HG03558 (cell line): ENCODE data around the gene GNG7.
A peak's percentile ranks its signal among the peaks of the same experiment; 100 is the strongest.
"Not testable (repeated sequence)": the region's sequence is repeated elsewhere in the genome, so short reads cannot be mapped to it uniquely, and the experiment has no call there.

Experiments used
- ATAC-seq: cut with Tn5 transposase; IDR thresholded peaks from one replicate; pipeline ENCODE4 v1.9.1; 2021; ENCODE audit warnings: moderate number of reproducible peaks; ENCODE audit not compliant: unreplicated experiment; ENCODE audit errors: extremely low read depth

Gene GNG7

DNA sequence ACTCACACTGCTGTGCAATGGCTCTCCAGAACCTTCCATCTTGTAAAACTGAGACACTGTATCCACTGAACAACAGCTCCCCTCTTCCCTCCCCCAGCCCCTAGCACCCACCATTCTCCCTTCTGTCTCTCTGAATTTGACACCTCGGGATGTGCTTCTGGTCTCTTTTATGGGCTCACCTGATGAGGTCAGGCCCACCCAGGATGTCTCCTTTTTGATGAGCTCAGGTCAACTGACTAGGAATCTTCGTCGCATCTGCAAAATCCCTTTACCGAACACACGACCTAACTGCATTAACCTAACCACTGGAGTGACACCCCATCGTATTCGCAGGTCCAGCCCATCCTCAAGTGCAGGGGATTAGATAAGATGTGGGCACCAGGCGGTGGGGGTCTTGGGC, 73.9 kb downstream of the GNG7 start:
- no peak for ATAC-seq

DNA sequence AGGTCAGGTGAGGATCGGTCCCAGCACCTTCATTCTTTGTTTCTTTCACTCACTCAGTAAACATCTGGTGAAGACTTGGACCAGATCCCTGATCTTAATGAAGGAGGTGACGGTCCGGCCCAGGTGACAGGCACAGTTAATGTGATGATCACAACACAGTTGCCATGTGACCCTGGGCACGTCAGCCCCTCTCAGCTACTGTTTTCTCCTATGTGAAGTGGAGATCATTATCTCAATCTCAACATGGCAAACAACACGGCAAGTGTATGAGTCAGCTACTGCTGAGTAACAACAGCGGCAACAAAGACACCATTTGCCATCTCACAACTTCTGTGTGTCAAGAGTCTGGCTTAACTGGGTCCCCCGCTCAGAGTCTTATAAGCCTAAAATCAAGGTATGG, 74.6 kb downstream of the GNG7 start:
- no peak for ATAC-seq

DNA sequence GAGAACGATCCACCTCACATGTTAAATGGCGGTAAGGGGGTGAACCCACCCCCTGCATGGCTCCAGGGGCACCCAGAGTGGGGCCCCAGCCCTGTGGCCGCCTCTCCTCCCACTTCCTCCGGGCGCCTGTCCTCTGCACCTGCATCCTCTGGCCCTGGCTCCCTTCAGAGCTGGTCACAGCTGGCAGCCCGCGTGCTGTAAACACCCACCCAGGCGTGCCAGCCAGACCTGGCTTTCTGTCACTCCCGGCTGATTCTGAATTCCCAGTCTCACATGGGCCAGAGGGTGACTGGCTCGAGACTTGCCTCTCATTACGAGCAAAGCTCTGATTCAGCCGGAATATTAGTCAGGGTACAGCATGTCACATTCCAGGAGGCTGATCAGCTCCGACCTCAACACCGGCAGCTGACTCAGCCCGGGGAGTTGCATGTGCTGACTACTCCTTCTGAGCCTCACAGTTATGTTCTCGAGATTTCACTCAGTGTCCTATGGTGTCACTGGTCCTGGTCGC, 75.1 kb downstream of the GNG7 start:
- ATAC-seq: no peak

DNA sequence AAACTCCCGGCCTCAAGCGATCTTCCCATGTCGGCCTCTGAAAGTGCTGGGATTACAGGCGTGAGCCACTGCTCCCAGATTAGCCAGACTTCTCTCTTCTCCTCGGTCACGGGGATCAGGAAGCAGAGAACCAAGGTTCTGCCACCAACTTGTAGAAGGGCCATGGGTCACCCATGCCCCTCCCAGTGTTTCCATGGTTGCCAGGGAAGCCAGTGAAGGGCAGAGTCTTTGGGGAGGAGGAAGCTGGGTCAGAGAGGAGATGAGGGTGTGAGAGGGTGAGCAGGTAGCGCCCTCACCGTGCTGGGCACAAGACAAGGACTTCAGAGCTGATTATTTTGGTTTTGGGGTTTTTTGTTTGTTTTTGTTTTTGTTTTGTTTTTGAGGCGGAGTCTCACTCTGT, 77.1 kb downstream of the GNG7 start:
- no peak for ATAC-seq

DNA sequence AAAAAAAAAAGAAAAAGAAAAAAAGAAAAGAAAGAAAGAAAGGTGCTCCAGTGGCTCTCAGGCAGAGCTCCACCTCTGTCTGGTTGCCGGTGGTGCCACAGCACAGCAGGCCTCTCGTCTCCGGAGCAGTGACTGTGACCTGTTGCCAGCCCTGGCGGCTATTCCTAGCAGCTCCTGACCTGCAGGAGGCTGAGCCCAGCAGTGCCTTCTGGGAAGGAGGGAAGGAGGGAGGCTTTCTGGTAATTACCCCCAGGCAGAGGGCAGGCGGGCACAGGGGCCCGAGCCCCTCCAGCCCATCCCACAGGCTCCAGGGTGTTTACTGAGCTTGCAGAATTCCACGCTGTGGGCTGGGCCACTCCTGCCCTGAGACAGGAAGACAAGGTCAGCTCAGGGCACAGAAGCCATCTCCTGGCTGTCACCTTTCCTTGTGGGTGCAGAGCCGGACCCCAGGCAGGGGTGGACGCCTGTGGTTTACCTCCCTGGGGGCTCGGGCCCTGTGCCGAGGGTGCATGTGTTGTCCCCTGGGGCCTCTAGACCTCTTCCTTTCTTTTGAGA, 77.9 kb downstream of the GNG7 start:
- ATAC-seq: no peak

DNA sequence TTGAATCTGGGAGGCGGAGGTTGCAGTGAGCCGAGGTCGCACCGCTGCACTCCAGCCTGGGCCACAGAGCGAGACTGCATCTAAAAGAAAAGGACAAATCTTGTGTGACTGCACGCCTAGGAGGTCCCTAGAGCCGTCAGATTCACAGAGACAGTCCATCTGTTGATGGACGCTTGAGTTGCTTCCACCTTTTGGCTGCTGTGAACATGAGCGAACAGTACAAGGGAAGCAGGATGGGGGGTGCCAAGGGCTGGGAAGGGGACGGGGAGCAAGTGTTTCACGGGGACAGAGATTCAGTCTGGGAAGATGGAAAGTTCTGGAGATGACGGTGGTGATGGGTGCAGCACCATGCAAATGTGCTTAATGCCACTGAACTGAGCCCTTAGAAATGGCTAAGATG, 78.7 kb downstream of the GNG7 start:
- no peak for ATAC-seq

DNA sequence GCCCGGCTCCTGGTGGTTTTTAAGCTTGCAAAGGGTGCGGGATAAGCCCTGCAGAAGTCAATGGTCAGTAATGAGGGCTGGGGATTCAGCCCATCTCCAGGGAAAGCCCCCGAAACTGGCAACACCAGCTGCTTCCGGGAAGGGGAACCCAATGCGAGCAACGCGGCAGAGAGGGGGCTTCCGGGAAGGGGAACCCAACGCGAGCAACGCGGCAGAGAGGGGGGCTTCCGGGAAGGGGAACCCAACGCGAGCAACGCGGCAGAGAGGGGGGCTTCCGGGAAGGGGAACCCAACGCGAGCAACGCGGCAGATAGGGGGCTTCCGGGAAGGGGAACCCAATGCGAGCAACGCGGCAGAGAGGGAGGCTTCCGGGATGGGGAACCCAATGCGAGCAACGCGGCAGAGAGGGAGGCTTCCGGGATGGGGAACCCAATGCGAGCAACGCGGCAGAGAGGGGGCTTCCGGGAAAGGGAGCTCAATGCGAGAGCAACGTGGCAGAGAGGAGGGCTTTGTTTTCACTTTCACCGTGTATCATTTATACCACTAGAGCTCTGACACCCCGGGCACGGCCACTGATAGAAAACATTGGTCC, 80.0 kb downstream of the GNG7 start:
- not testable (repeated sequence) for ATAC-seq

DNA sequence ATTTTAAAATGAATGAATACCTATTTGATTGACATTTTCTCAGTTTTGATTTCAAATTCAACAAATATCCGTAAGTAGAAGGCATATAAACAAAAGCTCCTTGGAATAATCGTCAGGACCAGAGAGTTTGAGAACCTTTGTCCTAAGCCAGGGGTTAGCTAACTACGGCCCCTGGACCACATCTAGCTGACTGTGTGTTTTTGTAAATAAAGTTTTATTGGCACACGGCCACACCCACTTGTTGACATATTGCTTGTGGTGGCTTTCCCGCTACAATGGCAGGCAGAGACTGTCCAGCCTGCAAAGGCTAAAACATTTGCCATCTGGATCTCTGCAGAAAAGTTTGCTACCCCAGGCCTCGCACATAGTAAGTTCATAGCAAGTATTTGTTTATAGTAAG, 83.4 kb downstream of the GNG7 start:
- ATAC-seq: no peak

DNA sequence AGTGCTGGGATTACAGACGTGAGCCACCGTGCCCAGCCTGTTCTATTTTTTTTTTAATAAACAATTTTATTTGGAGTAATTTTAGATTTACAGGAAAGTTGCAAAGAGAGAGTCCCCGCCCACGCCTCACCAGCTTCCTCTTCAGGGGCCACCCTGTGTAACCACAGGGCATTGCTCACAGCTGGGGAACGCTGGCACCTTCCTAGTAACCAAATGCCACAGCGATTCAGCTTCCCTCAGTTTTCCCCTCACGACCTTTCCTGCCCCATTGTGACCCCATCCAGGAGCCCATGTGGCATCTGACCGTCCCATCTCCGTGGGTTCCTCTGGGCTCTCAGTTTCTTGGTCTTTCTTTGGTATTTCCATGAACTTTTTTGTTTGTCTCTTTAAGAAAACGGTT, 83.9 kb downstream of the GNG7 start:
- no peak for ATAC-seq

DNA sequence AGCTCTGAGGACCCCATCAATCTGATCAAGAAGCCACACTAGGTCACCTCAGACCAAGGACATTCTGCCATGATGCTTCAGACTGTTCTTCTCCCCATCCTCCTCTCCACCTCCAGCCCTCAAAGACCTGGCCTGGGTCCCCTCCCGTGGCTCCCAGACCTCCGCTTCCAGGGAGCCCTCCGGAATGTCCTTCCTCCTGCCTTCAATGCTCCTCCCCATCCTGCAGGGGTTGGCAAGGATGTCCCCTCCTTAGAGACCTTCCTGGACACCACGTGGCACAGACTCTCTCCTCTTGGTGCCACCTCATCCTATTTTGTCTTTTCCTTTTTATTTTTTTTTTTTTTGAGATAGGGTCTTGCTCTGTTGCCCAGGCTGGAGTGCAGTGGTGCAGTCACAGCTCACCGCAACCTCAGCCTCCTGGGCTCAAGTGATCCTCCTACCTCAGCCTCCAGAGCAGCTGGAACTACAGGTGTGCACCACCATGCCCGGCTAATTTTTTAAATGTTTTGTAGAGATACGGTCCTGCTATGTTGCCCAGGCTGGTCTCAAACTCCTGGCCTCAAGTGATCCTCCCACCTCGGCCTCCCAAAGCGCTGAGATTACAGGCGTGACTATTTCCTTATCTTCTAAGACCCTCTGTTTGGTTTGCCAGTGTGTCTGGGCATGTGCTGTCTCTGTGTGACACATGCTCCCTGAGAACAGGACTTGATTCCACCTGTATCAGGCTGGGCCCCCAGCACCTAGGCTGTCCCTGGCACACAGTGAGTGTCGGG, 84.9 kb downstream of the GNG7 start:
- no peak for ATAC-seq

DNA sequence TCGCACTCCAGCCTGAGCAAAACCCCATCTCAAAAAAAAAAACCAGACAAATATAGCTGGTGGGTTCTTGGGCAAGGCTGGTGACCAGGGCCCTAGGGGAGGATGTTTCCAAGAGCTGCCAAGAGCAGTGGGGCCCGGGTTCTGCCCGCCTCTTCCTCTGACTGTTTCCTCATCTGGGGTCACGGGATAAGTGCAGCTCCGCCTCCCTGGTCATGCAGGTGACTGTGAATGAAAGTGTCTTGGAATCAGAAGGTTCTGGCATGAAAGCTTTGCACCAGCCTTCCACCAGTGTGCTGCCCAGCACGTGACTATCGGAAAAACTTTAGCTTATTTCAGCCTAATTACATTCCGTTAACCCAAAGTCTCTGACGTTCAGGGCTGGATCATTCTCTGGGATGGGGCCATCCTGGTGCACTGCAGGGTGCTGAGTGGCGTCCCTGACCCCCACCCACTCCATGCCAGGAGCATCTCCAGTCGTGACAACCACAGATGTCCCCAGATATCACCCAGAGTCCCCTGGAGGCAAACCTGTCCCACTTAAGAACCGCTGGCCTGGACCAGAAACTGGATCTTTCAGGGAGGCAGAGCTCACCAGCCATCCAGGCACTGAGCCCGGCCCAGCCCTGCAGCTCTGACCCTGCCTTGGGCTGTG, 85.6 kb downstream of the GNG7 start:
- ATAC-seq: no peak

DNA sequence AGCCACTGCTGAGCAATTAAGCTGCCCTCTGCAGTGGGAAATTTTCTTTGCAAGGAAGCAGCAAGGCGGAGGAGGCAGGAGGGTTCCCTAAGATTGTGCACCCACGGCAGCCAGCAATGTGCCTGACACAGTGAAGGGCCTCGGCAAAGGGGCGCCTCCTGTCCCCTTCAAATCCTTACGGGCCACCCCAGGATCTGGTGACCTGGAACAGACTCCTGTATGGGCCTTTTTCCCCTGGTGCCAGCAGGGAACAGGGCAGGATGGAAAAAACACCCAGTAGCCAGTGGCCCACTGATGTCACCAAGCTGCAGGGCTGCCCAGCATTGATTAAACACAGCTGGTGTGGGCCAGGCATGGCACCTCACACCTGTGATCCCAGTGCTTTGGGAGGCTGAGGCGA, 86.7 kb downstream of the GNG7 start:
- ATAC-seq: no peak

DNA sequence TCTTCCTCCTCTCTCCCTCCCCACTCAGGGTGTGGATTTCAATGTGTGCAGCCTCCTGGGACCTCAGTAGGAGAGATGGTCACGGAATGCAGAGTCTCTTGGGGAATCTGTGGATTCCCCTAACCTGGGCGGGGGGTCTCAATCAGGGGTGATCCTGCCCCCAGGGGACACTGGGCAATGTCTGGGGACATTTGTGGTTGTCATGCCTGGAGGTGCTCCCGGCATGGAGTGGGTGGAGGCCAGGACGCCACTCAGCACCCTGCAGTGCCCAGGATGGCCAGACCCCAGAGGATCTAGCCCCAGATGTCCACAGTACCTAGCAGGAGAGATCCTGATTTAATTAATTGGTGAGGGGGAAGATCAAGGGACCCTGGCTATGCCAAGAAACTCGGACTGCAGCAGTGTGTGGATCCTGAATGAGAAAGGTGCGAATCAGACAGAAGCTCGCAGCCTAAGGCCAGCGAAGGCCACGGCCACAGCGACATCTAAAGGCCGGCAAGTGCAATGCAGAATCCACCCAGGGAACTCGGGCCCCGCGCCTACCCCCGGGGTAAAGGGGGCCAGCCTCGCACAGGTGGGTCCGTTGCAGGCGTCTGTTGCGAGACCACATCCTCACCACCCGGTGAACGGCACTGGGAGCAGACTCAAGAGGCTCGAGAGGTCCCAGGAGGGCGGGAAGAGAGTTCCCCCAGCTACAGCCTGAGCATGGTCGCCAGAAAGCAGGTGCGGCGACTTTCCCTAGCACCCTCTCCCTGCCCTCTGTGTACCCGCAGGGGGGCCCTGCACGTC, 88.8 kb downstream of the GNG7 start:
- no peak for ATAC-seq

DNA sequence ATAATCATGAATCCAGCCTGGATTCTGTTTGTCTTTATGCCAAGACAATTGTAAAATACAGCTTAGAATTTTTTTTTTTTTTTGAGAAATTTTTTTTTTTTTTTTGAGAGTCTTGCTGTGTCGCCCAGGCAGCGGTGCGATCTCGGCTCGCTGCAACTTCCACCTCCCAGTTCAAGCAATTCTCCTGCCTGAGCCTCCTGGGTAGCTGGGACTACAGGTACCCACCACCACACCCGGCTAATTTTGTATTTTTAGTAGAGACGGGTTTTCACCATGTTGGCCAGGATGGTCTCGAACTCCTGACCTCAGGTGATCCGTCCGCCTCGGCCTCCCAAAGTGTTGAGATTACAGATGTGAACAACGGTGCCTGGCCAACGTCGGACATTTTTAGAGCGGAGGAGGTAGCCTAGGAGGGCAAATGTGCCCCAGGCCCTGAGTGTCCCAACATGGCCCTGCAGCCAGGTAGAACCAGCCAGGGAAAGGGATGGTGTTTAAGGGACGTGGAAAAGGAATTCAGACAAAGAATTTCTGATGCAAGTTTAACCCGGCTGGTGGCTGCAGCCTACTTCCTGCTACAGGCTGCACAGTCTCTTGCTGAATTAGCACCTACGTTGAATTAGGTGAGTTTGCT, 89.8 kb downstream of the GNG7 start:
- ATAC-seq: no peak

DNA sequence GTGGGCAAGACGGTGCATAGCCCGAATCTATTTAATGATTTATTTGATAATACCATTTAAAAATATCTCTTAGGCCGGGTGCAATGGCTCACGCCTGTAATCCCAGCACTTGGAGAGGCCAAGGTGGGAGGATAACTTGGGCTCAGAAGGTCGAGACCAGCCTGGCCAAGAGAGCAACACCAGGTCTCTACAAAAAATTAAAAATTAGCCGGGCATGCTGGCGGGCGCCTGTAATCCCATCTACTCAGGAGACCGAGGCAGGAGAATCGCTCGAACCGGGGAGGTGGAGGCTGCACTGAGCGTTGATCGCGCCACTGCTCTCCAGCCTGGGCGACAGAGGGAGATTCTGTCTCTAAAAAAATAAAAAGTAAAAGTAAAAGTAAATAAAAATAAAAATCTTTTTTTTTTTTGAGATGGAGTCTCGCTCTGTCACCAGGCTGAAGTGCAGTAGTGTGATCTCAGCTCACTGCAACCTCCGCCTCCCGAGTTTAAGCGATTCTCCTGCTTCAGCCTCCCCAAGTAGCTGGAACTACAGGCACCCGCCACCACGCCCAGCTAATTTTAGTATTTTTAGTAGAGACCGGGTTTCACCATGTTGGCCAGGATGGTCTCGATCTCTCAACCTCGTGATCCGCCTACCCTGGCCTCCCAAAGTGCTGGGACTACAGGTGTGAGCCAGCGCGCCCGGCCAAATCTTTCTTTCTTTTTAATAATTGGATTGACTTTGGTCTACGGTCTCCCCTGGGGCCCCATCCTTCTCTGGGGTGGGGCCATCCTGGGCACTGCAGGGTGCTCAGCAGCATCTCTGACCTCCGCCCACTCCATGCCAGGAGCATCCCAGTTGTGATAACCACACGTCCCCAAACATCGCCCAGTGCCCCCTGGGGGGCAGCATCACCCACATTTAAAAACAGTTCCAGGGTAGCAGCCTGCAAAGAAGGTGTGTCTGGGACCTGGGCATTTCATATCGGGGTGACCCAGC, 90.7 kb downstream of the GNG7 start:
- no peak for ATAC-seq

DNA sequence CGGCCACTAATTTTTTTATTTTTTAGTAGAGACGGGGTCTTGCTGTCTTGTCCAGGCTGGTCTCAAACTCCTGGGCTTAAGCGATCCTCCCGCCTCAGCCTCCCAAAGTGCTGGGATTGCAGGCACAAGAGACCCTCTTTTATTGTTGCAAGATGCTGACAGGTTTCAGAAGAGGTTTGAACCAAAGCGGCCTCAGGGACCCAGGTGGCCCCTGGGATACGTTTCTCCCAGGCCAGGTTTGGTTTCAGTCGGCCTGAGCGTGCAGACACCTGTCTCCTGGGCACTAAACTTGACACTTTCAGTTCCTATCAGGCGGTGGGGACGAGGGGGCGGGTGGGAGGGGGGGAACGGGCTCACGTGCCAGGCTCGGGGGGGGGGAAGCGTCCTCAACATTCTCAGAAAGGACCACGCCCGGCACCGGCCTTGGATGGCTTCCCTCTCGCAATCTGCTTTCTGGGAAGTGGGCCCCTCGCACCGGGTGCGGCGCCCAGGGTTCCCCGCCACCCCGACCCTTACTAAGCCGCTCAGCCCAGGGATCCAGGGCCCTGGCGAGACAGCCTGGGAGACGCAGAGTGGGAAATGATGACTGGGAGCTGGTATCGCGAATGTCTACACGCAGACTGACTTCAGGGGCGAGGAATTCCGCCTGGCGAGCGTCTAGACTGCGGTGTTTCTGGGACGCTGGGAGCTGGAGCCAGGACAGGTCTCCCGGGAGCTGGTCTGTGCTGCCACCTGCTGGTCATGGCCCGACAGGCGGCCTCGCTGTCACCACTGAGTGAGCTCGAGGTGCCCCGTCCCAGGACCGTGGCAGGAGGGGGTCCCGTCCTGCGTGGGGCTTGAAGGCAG, 91.6 kb downstream of the GNG7 start:
- ATAC-seq: peak; percentile 25

DNA sequence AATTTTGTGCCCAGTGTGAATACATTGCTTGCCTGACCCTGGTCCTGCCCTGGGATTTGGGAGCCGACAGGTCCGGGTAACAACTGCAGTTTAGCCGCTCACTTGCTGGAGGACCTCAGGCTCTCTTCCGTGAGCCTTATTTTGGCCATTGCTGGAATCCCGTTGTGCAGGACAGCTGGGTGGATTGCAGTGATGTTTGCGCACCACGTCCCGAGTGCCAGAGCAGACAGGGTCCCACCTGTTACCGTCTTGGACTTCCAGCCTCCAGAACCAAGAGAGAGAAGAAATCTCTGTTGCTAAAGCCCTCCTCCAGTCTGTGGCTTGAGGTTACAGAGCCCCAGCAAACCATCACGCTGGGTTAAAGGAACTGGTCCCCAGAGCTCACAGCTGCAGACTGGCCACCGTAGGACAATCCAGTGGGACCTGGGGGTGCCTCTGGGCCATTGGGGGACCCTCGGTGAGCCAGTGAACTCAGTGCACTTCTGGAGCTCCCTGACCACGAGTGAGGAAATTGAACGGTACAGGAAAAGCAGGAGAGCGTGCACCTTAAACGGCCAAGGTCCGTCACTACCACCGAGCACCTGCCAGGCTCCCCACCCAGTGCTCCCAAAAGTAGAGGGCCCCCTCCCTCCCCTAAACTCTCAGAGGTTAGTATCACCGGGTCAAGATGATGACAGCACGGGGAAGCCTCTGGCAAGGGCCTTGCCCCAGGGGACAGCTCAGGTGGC, 92.9 kb downstream of the GNG7 start:
- ATAC-seq: no peak
